HG02938 (cell line): Measurements from ENCODE around the gene EPHA4.
"Not testable (repeated sequence)": the region's sequence is repeated elsewhere in the genome, so short reads cannot be mapped to it uniquely, and the experiment has no call there.

Experiments used
- ATAC-seq: cut with Tn5 transposase; IDR thresholded peaks from one replicate; pipeline ENCODE4 v1.9.1; 2021; ENCODE audit warnings: mild to moderate bottlenecking, moderate library complexity; ENCODE audit not compliant: unreplicated experiment

The EPHA4 gene

DNA sequence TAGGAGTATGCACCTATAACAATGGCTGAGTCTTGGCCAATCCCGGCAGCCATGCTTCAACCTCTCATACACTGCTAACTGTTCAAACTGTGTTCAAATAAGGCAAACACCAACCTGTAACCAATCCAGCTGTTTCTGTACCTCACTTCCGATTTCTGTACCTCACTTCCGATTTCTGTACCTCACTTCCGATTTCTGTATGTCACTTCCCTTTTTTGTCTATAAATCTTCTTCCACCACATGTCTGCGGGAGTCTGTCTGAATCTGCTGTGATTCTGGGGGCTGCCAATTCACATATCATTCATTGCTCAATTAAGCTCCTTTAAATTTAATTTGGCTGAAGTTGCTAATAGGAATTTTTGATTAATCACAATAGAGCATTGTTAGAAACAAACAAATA lies 60.8 kb downstream of the EPHA4 start:
- ATAC-seq, result not testable (repeated sequence)

DNA sequence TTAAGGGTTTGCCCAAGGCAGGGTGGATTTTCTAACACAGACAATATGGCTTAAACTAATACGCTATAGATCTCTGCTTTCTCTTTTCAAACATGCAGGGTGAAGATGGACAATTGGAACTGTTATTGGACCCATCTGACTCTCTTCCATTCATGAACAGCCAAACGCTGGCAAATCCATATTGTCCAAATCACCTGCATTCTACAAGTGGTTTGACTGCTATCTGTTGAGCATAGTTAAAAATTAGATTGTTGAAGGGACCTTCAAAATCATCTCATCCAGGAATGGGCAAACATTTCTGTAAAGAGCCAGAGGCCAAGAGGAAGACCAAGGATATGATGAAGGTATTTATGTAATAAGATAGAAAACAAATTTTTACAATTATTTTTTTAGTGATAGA lies 65.6 kb downstream of the EPHA4 start:
- no peak for ATAC-seq

GRCh38 chr2:221505605-221506004 lies 66.5 kb downstream of the EPHA4 start:
- no peak for ATAC-seq

DNA sequence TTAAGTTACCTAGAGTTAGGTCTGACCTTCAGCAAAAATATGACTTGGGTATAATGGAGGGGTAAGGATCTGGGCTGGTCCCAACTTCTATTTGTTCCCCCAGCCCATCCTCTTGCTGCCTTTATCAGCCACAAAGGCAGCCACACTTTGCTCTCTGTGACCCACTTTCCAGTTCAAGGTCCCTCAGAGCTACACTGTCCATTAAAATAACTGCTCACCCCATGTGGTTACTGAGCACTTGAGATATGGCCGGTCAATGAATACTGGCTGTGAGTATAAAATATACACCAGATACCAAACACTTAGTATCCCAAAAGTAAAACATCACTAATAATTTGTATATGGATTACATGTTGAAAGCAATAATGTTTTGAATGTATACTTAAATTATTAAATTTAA lies 67.2 kb downstream of the EPHA4 start:
- no peak for ATAC-seq

DNA sequence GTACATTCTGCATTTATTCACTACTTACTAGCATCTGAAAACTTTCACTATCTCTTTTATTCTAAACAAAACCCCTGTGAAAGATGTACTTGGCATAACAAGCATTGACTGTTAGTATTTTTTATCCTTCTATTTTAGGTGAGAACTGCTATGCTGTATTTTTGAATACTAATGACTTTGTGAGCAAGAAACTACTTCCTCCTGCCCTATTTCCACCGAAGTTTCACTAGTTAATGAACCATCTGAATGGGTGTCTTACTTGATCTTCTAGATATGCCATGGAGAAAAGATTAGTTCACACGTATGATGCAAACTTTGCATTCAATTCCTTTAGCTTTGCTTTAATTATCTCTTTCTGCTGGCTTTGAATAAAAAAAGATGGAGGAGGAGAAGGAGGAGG lies 68.1 kb downstream of the EPHA4 start:
- no peak for ATAC-seq

- no peak for ATAC-seq
These were observed 69.7 kb downstream of the EPHA4 start for GRCh38 chr2:221502270-221503010.

DNA sequence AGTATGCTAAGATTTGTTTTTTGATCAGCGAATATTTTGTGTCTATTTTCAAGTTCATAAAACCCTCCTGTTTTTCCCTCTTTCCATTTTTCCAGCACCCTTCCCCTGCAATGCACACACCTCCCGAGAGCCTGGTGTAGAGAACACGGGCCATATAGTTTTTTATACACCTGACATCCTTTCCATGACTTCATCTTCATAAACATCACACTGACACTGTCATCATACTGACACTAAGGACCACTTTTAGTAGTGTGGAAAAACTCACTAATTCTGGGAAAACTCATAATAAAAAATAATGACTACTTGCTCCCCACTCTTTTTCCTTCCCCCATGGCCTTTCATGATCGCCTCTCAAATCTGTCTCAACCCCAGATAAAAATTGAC lies 70.2 kb downstream of the EPHA4 start:
- ATAC-seq, result no peak

DNA sequence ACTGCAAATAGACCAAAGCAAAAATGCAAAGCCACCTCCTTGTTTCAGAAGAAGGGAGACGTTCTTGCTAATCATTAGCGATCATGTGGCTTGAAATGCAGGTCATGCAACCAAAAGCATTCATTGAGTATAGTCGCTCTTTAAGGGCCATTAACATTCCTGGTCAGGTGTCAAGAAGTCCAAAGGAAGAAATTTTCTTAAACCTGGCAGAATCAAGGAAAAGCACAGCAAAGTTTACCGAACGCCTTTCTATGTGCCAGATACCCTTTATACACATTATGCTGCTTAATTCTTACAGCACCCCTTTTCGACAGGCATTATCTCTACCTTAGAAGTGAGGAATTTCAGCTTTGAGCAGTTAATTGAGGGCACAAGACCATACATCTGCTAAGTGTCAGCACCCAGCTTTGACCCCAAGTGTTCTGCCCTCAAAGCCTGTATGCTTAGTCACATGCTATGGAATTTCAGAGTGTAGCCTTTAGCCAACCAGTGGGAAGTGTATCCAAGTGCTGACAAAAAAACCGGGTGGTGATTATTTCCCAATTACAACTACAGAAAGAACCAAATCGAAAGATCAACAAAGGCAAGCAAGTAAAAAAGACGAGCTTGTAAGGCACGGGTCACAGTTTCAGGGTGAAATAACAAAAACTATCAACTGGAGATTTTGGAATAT lies 70.8 kb downstream of the EPHA4 start:
- ATAC-seq, result no peak

DNA sequence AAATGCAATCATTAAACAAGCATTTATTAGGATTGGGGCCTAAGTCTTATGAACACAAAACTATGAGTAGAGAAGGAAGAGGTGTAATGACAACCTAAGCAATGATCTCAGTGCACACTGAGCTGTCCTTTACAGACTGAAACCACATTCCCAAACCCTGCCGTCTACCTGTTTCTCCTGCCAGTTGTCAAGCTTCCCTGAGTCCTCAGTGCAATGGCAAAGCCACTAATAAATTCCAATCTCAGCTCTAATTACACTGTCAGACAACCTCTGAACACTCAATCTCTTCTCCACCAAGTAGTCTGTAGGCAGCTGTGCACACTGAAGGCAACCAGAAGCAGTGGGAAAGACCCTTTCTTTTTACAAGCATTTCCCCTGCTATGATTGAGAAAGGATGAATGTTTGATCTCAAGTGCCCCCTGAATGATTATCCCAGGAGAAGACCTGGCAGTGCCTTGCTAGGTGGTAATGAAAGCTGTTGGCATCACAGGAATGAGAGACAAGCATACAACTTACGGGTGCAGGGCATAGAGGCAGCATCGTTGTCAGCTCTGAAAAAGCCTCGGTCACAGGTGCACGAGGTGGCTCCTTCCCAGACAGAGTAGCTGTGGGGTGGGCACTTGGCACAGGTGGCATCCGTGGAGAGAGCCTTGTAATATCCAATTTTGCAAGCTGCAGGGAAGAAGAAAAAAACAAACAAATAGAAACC lies 71.4 kb downstream of the EPHA4 start:
- no peak for ATAC-seq

DNA sequence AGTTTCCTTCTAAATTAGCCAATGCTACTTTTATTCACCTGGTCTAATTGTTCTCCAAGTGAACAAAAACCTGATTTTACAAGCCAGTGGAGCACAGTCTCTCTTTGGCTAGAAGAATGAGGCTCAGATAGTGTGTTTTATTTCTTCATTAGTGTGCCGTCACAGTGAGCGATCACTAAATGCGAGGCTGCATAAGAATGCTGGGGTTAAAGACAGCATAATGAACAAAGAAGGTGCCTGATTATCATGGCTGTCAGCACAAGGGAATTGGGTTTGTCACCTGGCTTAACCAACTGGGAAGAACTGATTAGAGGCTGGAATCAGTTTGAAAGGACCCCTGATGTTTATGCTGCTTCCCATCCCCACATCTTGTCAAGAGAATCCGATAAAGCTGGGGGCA lies 76.4 kb downstream of the EPHA4 start:
- ATAC-seq, result no peak

DNA sequence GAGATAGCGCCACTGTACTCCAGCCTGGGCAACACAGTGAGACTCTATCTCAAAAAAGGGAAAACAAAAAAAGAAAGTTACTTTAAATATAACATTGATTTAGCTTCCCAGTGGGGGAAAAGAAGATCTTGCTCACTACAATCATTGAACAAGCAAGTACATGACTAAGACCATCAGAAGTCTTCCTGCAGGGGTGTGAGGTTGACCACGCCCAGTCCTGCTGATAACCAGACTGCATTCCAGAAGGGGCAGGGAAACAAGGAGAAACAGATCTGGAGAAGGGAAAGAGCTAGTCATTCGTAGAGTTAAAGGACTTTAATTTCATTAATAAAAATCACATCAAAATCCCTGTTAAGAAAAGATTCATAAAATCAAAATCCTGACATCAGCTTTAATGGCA lies 77.5 kb downstream of the EPHA4 start:
- ATAC-seq, result no peak

DNA sequence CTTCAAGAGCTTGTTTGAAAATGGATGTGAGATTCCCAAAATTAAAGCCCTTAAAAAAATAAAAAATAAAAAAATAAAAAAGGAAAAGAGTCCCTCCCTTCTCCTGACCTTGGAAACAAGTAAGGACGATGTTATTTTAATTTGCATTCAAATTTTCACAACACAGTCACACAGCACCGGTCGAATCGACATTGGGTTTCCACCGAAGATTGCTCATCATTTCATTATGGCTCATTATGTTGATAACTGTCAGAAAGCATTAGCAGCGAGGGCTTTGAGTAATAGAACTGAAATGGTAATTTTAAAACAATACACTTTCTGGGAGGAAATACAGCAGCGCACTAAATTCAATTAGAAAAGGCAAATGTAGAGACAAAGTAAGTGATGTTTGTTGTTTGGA lies 78.7 kb downstream of the EPHA4 start:
- no peak for ATAC-seq

GRCh38 chr2:221492636-221493035 lies 79.5 kb downstream of the EPHA4 start:
- ATAC-seq, result no peak

DNA sequence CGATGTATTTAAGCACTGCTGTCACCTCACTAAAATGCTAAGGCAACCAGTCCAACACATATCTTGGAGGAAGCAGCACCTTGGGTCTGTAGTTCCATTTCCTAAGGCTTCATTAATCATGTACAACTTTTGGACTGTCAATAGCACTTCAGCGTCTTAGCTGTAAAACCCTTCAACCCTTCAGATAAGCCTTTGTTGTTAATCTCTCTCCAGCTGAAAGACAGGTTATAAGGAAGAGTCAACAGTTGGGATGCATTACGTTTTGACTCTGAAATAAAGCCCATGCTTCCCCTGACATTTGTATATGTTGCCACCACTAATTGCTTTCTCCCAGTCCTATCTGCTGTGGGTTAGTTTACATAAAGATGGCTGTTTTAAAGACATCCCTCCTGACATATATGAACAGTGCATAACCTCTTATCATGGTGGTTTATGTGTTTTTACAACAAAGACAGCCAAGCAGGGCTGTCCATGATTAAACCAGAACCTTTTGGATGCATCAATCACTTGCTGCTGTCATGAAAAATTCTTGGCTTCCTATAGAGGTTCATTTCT lies 81.5 kb downstream of the EPHA4 start:
- ATAC-seq, result no peak

DNA sequence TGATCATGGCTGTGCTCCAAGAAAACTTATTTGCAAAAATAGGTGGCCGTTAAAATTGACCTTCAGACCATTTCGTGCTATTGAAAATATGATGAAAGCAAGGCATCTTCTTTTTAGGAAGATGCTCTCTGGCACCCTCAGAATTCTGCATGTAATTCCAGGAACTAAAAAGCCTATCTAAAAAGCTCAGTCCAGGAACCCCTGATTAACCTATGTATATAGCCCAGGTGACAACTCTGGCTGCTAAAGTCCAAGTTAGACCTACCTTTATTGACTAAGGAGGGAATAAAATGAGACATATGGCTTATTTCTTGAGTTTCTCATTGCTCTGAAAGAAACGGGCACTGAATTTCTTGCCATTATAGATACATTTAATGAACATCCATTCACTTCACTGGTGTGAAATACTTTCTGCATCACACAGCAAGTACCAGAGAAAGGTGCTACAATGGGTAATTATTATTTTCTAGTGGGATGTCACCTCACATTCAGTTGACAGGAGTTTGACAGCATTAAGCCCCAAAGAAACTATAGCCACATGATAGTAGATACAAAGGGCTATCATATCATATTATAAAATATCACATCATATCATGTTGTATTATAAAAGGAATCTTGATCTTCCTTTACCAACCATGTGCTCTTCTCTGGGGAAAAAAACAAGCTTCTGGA lies 83.8 kb downstream of the EPHA4 start:
- no peak for ATAC-seq

GRCh38 chr2:221486106-221486505 lies 86.0 kb downstream of the EPHA4 start:
- no peak for ATAC-seq

DNA sequence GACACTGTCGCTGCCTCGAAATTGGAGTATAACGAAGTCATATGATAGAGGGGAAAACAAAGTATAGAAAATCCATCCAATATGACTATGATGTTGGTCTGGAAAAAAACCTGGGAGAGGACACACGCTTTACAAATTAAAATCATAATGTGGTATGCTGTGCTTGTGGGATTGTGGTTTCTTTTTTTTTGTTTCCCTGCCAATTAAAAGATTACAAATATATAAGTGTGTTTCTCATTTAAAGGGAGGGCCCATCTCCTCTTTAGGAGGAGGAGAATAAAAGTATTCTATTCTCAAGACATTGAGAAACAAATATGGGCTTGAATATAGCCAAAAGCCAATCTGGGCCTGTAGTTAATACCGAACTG lies 86.6 kb downstream of the EPHA4 start:
- no peak for ATAC-seq

- no peak for ATAC-seq
These were observed 87.2 kb downstream of the EPHA4 start for GRCh38 chr2:221484761-221485502.

DNA sequence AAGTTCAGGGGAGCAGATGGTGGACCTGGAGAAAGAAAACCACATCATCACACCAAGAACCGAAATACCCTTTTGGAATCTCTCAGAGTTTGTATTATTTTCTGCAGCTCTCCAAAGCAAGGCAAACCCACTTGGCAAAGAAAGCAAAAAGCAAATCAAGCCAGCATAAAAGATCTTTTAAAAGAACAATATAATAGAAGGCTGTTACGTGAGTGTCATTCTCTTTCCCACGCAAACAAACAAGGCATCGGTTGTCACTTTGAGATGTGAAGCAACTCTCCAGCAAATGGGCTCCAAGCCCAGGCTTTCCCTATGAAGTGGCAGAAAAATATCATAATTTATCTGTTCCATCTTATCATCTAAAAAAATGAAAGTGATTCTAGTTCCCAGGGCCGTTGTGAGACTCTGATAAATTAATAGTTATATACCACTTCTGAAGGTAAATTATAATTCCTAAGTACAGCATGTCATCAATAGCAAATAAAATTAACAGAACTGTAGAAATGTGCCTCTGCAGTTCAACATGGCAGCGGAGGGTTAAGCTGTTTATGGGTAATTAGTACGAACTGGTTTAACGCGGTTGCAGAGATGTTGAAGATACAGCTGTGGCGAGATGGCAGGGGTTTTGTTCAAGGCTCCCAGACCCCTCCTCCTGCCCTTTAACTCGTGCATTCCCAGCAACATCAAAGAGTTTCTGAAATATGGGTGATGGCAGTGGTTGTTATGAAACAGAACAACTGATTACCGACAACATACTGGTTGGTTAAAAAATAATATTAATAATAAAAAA lies 89.2 kb downstream of the EPHA4 start:
- ATAC-seq, result no peak

DNA sequence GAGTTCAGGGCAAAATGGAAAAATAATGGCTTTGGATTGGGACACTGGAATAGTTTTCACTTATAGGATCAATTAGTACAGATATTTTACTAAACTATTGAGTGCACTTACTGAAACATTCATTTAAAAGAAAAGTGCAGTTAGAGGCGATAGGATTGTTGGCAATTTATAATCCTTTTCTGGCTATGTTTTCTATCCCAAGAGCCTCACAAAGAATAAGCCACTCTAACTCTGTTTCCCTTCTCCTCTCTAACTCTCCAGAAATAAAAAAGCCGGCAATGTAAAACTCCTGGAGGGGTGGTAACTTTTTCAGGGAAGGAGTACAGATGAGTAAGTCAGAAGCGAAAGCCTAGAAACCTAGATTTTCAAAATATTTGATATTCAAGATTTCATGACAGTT lies 91.3 kb downstream of the EPHA4 start:
- ATAC-seq, result no peak
